IPS-NIHi7 (cell line): ENCODE results near the gene VAV1.
"Not testable (repeated sequence)": the region's sequence is repeated elsewhere in the genome, so short reads cannot be mapped to it uniquely, and the experiment has no call there.

Experiments
- DNase-seq: peaks from one replicate; pipeline ENCODE4 v3.0.0; 2012; ENCODE audit warnings: mixed read lengths; ENCODE audit errors: extremely low spot score

The VAV1 gene

GRCh38 chr19:6787393-6787792 lies 14.9 kb downstream of the VAV1 start:
- DNase-seq: no peak

- DNase-seq: no peak
Measured at GRCh38 chr19:6788896-6789295, 16.4 kb downstream of the VAV1 start.

GRCh38 chr19:6790194-6791128 lies 18.0 kb downstream of the VAV1 start:
- no peak for DNase-seq

DNA sequence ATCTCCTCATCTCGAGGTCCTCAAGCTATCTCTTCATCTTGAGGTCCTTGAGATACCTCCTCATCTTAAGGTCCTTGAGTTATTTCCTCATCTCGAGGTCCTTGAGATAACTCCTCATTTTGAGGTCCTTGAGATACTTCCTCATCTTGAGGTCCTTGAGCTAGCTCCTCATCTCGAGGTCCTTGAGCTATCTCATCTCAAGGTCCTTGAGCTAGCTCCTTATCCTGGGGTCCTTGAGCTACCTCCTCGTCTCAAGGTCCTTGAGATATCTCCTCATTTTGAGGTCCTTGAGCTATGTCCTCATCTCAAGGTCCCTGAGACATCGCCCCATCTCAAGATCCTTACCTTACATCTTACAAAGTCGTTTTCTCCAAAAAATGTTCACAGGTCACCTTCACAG lies 18.7 kb downstream of the VAV1 start:
- no peak for DNase-seq

DNA sequence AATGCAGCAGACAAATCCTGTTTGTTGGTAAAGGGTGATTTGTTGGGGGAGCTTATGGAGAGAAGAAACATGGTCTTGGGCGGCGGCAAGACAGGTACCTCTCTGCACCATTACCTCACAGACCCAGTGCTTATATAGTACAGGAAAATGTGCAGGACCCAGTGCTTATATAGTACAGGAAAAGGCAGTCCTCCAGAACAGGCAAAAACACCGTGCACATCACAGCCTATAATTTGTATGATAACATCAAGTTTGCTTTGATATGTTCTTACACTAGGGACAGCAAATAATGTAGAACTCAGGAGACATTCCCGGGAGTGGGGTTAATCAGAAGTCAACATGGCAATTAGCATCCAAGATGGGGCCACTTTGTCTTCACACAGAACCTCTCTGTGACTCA lies 20.9 kb downstream of the VAV1 start:
- no peak for DNase-seq

DNA sequence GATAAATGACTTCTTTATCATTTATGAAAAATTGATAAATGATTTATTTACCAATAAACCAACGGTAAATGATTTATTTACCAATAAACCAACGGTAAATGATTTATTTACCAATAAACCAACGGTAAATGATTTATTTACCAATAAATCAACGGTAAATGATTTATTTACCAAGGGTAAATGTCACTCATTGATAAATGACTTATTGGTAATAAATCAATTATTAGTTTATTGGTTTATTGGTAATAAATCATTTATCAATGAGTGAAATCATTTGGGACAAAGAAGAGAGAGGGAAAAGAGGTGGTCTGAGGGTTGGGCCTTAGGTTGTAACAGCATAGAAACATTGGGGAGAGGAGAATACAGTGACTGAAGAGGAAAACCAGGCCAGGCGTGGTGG lies 21.5 kb downstream of the VAV1 start:
- no peak for DNase-seq

- no peak for DNase-seq
Measured at GRCh38 chr19:6794686-6795431, 22.4 kb downstream of the VAV1 start.

GRCh38 chr19:6796278-6796677 lies 23.8 kb downstream of the VAV1 start:
- no peak for DNase-seq

DNA sequence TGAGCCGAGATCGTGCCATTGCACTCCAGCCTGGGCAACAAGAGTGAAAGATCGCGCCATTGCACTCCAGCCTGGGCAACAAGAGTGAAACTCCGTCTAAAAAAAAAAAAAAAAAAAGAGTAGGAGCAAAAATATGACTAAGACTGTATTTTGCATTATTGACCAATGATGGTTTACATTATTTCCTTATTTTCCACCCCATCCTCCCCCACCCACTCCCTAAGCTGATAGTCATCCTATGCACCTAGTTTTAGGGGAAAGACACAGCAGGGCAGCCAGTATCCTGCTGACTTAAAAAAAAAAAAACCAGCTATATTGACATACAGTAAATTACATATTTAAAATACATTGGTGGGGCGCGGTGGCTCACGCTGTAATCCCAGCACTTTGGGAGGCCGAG lies 25.1 kb downstream of the VAV1 start:
- DNase-seq: no peak

DNA sequence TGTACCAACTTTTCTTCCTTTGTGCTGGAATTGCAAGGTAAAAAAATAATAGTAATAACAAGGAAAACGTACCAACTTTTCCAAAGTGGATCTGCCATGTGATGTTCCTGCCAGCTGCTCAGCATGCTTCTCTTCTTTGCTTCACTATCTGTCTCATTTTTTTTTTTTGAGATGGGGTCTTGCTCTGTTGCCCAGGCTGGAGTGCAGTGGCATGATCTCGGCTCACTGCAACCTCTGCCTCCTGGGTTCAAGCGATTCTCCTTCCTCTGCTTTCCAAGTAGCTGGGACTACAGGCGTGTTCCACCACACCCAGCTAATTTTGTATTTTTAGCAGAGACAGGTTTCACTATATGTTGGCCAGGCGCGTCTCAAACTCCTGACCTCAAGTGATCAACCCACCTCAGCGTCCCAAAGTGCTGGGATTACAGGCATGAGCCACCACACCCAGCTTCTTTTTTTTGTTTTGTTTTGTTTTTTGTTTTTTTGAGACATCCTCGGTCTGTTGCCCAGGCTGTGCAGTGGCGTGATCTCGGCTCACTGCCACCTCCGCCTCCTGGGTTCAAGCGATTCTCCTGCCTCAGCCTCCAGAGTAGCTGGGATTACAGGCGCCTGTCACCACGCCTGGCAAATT lies 27.8 kb downstream of the VAV1 start:
- not testable (repeated sequence) for DNase-seq

- no peak for DNase-seq
Measured at GRCh38 chr19:6800991-6801484, 28.5 kb downstream of the VAV1 start.

GRCh38 chr19:6801485-6802086 lies 29.1 kb downstream of the VAV1 start:
- peak; percentile 22 for DNase-seq

DNA sequence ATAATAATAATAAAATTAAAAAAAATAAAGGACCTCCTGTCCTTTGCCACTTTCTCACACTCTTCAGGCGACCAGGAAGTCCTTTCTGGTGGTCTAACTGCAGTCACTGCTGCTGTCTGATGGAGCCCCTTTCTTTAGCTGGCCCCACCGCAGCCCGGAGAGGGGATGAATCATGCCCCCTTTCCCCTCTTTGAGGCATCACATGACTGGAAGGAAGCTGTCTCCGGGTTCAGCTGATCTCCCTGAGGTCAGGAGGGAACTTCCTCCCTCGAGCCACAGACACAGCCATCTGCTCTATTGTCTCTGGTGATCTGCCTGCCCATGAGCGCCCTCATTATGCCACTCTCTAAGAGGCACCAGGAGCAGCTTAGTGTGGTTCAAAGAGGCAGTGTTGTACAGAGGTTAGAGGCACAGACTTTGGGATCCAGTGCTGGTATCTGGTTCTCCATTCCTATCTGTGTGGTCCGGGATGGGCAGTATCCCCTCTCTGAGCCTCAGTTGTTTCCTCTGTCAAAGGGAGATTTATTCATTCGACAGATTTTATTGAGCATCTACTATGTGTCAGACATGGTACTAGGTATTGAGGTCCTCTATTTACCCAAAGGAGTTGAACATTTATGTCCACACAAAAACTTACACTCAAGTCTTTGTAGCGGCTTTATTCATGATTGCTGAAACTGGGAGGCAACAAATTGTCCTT lies 30.0 kb downstream of the VAV1 start:
- no peak for DNase-seq

DNA sequence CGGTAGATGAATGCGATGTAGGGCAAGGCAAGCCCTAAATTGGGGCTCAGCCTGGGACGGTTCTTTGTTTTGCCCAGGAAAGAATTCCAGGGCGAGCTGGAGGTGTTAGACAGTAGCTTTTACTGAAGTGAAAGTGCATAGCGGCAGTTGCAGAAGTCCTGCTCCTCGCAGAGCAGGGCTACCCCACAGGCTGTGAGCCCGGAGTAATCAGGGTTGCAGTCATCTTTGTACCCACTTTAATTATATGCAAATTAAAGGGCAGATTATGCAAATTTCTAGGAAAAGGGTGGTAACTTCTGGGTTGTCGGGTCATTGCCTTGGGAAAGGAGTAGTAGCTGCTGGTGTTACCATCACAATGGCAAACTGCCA lies 30.5 kb downstream of the VAV1 start:
- no peak for DNase-seq

GRCh38 chr19:6806488-6806887 lies 34.0 kb downstream of the VAV1 start:
- no peak for DNase-seq

DNA sequence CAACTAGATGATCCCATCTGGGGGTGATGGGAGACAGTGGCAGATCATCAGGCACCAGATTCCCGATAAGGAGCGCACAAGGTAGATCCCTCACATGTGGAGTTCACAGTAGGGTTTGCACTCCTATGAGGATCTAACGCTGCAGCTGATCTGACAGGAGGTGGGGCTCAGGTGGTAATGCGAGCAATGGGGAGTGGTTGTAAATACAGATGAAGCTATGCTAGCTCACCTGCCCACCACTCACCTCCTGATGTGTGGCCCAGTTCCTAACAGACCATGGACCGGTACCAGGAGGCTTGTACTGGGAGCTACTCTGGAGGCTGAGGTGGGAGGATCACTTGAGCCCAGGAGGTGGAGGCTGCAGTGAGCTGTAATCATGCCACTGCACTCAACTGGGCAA lies 34.8 kb downstream of the VAV1 start:
- DNase-seq: no peak

GRCh38 chr19:6808494-6808893 lies 36.0 kb downstream of the VAV1 start:
- no peak for DNase-seq

GRCh38 chr19:6809262-6809661 lies 36.8 kb downstream of the VAV1 start:
- DNase-seq: no peak

DNA sequence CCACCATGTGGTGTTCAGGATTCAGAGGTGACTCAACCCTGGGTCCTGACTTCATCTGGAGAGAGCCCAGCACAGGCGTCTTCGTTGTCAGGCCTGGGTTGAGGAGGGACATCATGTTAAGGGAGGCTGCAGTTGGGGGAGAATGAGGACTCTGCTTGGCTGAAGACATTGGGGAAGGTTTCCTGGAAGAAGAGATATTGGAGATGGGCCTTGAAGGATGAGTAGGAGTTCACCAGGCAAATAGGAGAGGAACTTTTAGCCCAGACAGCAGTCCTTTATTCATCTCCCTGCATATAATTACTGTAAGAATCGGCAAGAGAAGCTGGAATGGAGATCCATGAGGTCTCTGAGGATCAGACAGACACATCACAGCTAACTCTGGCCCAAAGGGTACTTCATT lies 38.9 kb downstream of the VAV1 start:
- DNase-seq: no peak

DNA sequence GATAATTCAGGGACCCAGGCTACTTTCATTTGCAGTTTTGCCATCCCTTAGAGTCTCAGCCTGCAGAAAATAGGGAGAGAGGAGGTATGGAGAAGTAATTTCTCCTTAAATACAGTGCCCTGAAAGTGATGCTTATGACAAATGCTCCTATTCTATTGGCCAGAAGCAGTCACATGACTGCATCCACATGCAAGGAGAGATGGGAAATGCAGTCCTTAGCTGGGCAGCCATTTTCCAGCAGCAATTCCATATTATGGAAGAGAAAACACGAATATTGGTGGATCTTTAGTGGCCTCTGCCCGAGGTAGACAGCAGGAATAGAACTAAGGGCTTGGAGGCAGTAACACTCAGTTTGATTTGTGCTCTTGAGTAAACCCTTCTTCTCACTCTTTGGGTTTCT lies 39.4 kb downstream of the VAV1 start:
- no peak for DNase-seq

- DNase-seq: no peak
Measured at GRCh38 chr19:6812612-6813011, 40.1 kb downstream of the VAV1 start.
